ENCODE results near the gene KAZN. TPM values are rescaled to one million over a fixed set of nuclear protein-coding genes. Genes with fewer than 3 reads are reported as not detected.

KAZN gene
- total RNA-seq, 1 experiment from 2014 or later, result 2.4 TPM

DNA sequence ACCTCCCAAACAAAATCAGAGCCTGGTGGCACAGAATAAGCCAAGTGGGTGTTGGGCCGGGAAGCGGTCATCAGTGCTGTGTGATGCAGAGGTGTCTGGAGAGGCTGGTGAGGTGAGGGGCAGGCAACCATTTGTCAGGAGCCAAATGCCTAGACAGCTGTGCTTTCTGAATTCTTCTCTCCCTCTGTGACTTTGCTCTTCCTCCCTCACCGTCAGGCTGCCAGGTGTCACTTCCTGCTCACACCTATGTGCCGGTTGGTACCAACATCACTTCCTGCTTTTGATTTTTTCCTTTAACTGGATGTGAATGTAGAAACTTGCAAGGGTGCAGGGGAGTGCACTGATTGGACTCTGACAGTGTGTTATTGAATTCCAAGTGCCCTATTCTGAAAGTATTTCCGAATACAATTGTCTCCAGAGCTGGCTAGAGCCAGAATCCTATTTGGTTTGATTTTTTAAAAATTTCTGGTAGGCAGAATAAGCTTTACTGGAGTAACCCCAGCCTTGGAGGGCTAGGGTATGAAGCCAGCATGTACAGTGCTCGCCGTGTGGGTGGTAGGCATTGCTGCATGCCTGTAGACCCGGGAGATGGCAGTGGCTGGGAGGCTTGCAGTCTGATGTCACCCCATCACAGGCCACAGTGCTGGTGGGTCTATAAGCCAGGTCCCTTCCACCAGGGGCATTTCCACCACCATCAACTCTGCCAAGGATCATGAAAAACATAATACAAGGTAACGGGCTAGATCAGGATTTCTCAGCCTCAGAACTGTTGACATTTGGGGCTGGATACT is 210.9 kb downstream of the KAZN start:
- intact Hi-C loops (cut with micrococcal nuclease; ENCODE audit: unreplicated experiment), result no loop called here
- CTCF ChIA-PET, result no interaction called here
- Histone ChIP-seq H3K4me3 (ENCODE audit: low read depth, low read length) (no peak overlapping the region), H3K27me3 (replicated peaks; ENCODE audit: control insufficient read depth, insufficient read depth, low read length) (no peaks in the 10 kb centered on the region), H3K4me1 (no peaks in the 10 kb centered on the region), H3K36me3 (ENCODE audit: control insufficient read depth, insufficient read depth, low read length) (no peaks in the 10 kb centered on the region), H3K9me3 (no peaks in the 10 kb centered on the region)
- Mint-ChIP-seq H3K36me3 (ENCODE audit: insufficient read depth, unreplicated experiment) (no peaks in the 10 kb centered on the region), H3K4me3 (ENCODE audit: unreplicated experiment) (no peak overlapping the region), H3K27ac (ENCODE audit: unreplicated experiment) (no peak overlapping the region), H3K9me3 (ENCODE audit: unreplicated experiment) (no peaks in the 10 kb centered on the region), H3K27me3 (ENCODE audit: insufficient read depth, unreplicated experiment) (no peaks in the 10 kb centered on the region), H3K4me1 (ENCODE audit: low read depth, unreplicated experiment) (no peaks in the 10 kb centered on the region)
- no peak for DNase-seq
- TF ChIP-seq, protein P1, sequence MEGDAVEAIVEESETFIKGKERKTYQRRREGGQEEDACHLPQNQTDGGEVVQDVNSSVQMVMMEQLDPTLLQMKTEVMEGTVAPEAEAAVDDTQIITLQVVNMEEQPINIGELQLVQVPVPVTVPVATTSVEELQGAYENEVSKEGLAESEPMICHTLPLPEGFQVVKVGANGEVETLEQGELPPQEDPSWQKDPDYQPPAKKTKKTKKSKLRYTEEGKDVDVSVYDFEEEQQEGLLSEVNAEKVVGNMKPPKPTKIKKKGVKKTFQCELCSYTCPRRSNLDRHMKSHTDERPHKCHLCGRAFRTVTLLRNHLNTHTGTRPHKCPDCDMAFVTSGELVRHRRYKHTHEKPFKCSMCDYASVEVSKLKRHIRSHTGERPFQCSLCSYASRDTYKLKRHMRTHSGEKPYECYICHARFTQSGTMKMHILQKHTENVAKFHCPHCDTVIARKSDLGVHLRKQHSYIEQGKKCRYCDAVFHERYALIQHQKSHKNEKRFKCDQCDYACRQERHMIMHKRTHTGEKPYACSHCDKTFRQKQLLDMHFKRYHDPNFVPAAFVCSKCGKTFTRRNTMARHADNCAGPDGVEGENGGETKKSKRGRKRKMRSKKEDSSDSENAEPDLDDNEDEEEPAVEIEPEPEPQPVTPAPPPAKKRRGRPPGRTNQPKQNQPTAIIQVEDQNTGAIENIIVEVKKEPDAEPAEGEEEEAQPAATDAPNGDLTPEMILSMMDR (IDR thresholded peaks at IDR 0.05; ENCODE audit: insufficient read depth in 1 of 2, low read depth in 1 of 2, low read length in 1 of 2, severe bottlenecking in 1 of 2, unreplicated experiment in 1 of 2), result no peak
- POLR2A ChIA-PET, result no interaction called here
- BruUV-seq (replicated peaks), result no TSS peak

DNA sequence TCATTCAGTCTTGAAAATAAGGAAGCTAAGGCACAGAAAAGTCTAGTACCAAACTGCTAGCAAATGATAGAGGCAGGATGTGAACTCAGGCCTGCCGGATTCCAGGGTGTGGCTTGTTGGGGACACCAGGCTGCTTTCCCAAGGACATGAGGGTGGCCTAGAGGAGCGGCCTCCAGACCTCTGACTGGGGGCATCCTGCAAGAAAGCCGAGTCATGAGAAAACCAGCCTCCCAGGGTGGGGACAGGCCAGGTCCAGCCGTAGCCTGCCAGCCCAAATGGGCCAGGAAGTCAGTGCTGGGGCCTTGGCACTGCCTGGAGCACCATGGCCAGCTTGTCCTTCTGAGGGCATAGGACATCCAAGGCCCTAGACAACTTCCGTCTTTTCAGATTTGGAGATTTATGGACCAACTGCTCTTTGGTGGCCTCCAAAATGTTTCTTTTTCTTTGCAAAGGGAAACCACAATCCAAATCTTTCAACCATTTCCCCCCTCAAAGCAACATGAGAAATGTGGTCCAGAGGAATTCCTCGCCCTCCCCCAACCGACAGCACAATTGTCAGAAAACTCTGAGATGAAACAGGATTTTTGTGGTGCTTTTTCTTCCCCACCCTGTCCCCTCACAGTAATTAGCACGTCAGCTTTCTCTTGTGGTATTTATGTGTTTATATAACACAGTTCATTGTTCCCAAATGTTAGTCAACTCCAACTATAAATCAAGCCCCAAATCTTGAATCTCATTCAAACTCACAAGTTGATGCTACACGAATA is 212.3 kb downstream of the KAZN start:
- no TSS peak for BruUV-seq (replicated peaks)
- Mint-ChIP-seq H3K36me3 (ENCODE audit: insufficient read depth, unreplicated experiment) (no peaks in the 10 kb centered on the region), H3K9me3 (ENCODE audit: unreplicated experiment) (no peaks in the 10 kb centered on the region), H3K27me3 (ENCODE audit: insufficient read depth, unreplicated experiment) (no peaks in the 10 kb centered on the region), H3K27ac (ENCODE audit: unreplicated experiment) (no peak overlapping the region), H3K4me1 (ENCODE audit: low read depth, unreplicated experiment) (no peaks in the 10 kb centered on the region), H3K4me3 (ENCODE audit: unreplicated experiment) (no peak overlapping the region)
- DNase-seq, result no peak
- no peaks in the 10 kb centered on the region for H3K27me3 ChIP-seq (replicated peaks; ENCODE audit: control insufficient read depth, insufficient read depth, low read length)
- H3K4me3 ChIP-seq (ENCODE audit: low read depth, low read length), result no peak overlapping the region
- no peaks in the 10 kb centered on the region for H3K4me1 ChIP-seq
- no peaks in the 10 kb centered on the region for H3K36me3 ChIP-seq (ENCODE audit: control insufficient read depth, insufficient read depth, low read length)
- intact Hi-C loops (cut with micrococcal nuclease; ENCODE audit: unreplicated experiment), result no loop called here
- ChIA-PET POLR2A (no interaction called here), CTCF (no interaction called here)
- TF ChIP-seq, protein P1 (IDR thresholded peaks at IDR 0.05; ENCODE audit: insufficient read depth in 1 of 2, low read depth in 1 of 2, low read length in 1 of 2, severe bottlenecking in 1 of 2, unreplicated experiment in 1 of 2), result no peak
- H3K9me3 ChIP-seq, result no peaks in the 10 kb centered on the region

DNA sequence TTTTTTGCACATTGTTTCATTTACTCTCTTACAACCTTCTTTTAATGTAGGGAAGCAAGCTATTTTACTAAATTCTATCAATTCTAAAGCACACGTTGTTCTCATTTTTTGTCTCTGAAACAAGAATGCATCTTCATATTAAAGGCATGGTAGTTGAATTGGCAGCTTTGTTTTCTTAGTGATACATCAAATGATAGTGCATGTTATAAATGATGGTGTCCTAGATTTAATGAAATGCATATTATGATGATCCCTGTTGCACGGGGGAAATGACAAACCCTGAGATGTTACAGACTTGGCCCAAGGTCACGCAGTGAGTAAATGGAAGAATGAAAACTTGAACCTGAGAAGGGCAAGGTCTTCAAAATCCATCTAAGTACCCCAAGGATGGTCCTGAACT is 213.1 kb downstream of the KAZN start:
- no peaks in the 10 kb centered on the region for H3K4me1 ChIP-seq
- H3K27me3 ChIP-seq (replicated peaks; ENCODE audit: control insufficient read depth, insufficient read depth, low read length), result no peaks in the 10 kb centered on the region
- H3K9me3 ChIP-seq, result no peaks in the 10 kb centered on the region
- Mint-ChIP-seq H3K27ac (ENCODE audit: unreplicated experiment) (no peak overlapping the region), H3K9me3 (ENCODE audit: unreplicated experiment) (no peaks in the 10 kb centered on the region), H3K4me1 (ENCODE audit: low read depth, unreplicated experiment) (no peaks in the 10 kb centered on the region), H3K36me3 (ENCODE audit: insufficient read depth, unreplicated experiment) (no peaks in the 10 kb centered on the region), H3K27me3 (ENCODE audit: insufficient read depth, unreplicated experiment) (no peaks in the 10 kb centered on the region), H3K4me3 (ENCODE audit: unreplicated experiment) (no peak overlapping the region)
- no peaks in the 10 kb centered on the region for H3K36me3 ChIP-seq (ENCODE audit: control insufficient read depth, insufficient read depth, low read length)
- ChIA-PET POLR2A (no interaction called here), CTCF (no interaction called here)
- H3K4me3 ChIP-seq (ENCODE audit: low read depth, low read length), result no peak overlapping the region
- no TSS peak for BruUV-seq (replicated peaks)
- TF ChIP-seq, protein P1 (IDR thresholded peaks at IDR 0.05; ENCODE audit: insufficient read depth in 1 of 2, low read depth in 1 of 2, low read length in 1 of 2, severe bottlenecking in 1 of 2, unreplicated experiment in 1 of 2), result no peak
- intact Hi-C loops (cut with micrococcal nuclease; ENCODE audit: unreplicated experiment), result no loop called here
- no peak for DNase-seq

All from Caco-2 (cell line).